Right lobe of liver (tissue), 6 donors: Measurements from ENCODE around the gene TMEM240. TPM values are rescaled to one million over a fixed set of nuclear protein-coding genes. Genes with fewer than 3 reads are reported as not detected.
"Not testable (repeated sequence)": the region's sequence is repeated elsewhere in the genome, so short reads cannot be mapped to it uniquely, and the experiment has no call there.

Experiments used
- ATAC-seq, 4 donors: fragments of 200-7000 bp; cut with Tn5 transposase; one replicate each; pipeline ENCODE4 v1.9.1; 2020; ENCODE audit warnings: mild to moderate bottlenecking in 4 of 4, moderate library complexity in 4 of 4
- DNase-seq, 3 donors: peaks; one replicate each; pipeline ENCODE4 v3.0.0-alpha.2; 2020
- H3K27ac ChIP-seq, 3 donors: fragments of 200-600 bp; one replicate each; pipeline ENCODE4 v1.8.0; 2022
- H3K27me3 ChIP-seq, 2 donors: fragments of 200-600 bp; one replicate each; pipeline ENCODE4 v1.8.0; 2022
- H3K36me3 ChIP-seq, 4 donors: fragments of 200-600 bp; sonication (generic) in 1 of 4; one replicate each; pipeline versions ENCODE4 v1.5.1 to v1.8.0; 2017 to 2022; ENCODE audit warnings: control low read depth in 1 of 4
- H3K4me1 ChIP-seq, 4 donors: fragments of 200-600 bp; sonication (generic) in 1 of 4; one replicate each; pipeline versions ENCODE4 v1.5.1 to v1.8.0; 2017 to 2022; ENCODE audit warnings: control low read depth in 1 of 4
- H3K4me3 ChIP-seq, 3 donors: fragments of 200-600 bp; one replicate each; pipeline ENCODE4 v1.8.0; 2022
- H3K9me3 ChIP-seq, 4 donors: fragments of 200-600 bp; sonication (generic) in 1 of 4; one replicate each; pipeline versions ENCODE4 v1.5.1 to v1.8.0; 2017 to 2022; ENCODE audit warnings: control low read depth in 1 of 4
- POLR2A ChIP-seq: fragments of 450-650 bp; IDR thresholded peaks from one replicate; pipeline ENCODE4 v1.6.1; 2017; ENCODE audit warnings: antibody characterized with exemption, mild to moderate bottlenecking
- WGBS: methylation state at CpG from one replicate; pipeline ENCODE4 v1.1.6; 2018; ENCODE audit warnings: low coverage, low lambda C conversion rate; ENCODE audit not compliant: insufficient coverage; ENCODE audit errors: missing lambda C conversion rate; 5-methylcytosine and 5-hydroxymethylcytosine counted together
- intact Hi-C, 2 donors: fragments of 100-400 bp; cut with DNase I; formaldehyde crosslinking; loops; one replicate each; pipeline versions ENCODE4 v1.11.2 to v1.14.1; 2022
- total RNA-seq, 6 experiments: library from RNA; depleted of rRNA in 2 of 6; stranded (reverse); fragments of >200 nt in 2 of 6; fragmentation: NEBNext Ultra II Directional in 3 of 6; extraction: Animal tissue kit (Norgen Biotek cat#: 25700) in 3 of 6; gene quantifications; one replicate each; pipeline versions ENCODE4 v1.1.0 to v1.2.4, GENCODE V29; 2016 to 2023
- TF ChIP-seq, protein P1 (sequence below), 4 donors: fragments of 200-600 bp in 3 of 4; fragments of 450-650 bp in 1 of 4; IDR thresholded peaks; one replicate each; pipeline versions ENCODE4 v1.5.1 to v1.8.0; 2016 to 2022; ENCODE audit warnings: antibody characterized with exemption in 4 of 4, mild to moderate bottlenecking in 2 of 4
- donor health status: DM: no; HTN: yes; CAD: no.
- donor health status: DM: no; HTN: no; CAD: no.
- donor health status: DM: no; HTN: no; CAD: no.
- donor health status: DM: no; HTN: yes; CAD: no.
- donor health status: DM: no; HTN: yes; CAD: no.

The TMEM240 gene
- total RNA-seq, 6 experiments from 2014 or later = 0.40 TPM; not detected in 5

- WGBS = 100% methylated on average over 1 of the region's 15 CpGs
- no peak for DNase-seq
Measured at GRCh38 chr1:1536938-1537546, 3.4 kb downstream of the TMEM240 start.

DNA sequence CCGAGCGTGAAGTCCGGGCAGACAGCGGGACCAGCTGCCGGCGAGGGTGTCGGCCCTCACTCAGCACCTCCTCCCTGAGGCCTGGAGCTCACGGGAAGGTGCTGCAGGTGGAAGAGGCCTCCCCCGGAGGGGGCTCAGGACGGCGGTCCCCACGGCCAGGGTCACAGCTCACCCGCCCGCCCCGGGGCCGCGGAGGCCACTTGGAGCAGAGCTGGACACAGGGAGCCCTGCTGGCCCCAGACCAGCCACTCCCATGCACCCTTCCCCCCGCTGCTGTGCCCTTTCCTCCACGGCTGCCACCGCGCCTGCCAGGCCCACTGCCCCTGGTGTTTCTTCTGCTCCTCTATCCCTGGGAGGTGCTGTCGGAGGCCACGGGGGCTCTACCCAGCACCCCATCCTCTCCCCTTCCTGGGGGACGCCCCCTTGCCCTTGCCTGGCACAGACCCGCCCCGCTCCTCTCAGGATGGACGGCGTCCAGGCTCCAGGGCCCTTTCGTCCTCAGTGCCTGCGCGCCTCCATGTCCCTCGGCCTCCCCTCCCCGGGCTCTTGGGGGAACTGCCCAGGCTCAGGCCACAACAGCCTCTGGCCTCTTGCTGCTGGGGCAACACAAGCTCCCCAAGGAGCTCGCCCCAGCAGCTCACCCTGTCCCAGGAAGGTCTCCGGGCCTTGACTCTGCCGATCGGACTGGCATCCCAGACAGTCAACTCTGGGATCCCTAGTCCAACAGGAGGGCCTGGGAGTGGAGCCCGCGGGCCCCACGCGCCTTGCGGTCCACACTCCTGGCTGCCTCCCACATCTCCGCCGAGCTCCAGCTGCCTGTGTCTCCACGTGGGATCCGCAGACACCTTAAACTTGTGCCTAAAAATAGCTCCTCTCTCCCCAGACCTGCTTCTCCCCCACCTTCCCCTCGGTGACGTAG, 4.1 kb downstream of the TMEM240 start:
- no peaks in the 10 kb centered on the region for H3K27me3 ChIP-seq
- no peak overlapping the region for H3K4me3 ChIP-seq
- H3K27ac ChIP-seq = no peak overlapping the region
- 55% methylated on average over 4 of the region's 48 CpGs for WGBS
- no peaks in the 10 kb centered on the region for H3K9me3 ChIP-seq
- TF ChIP-seq, protein P1, sequence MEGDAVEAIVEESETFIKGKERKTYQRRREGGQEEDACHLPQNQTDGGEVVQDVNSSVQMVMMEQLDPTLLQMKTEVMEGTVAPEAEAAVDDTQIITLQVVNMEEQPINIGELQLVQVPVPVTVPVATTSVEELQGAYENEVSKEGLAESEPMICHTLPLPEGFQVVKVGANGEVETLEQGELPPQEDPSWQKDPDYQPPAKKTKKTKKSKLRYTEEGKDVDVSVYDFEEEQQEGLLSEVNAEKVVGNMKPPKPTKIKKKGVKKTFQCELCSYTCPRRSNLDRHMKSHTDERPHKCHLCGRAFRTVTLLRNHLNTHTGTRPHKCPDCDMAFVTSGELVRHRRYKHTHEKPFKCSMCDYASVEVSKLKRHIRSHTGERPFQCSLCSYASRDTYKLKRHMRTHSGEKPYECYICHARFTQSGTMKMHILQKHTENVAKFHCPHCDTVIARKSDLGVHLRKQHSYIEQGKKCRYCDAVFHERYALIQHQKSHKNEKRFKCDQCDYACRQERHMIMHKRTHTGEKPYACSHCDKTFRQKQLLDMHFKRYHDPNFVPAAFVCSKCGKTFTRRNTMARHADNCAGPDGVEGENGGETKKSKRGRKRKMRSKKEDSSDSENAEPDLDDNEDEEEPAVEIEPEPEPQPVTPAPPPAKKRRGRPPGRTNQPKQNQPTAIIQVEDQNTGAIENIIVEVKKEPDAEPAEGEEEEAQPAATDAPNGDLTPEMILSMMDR (IDR thresholded peaks at IDR 0.05) = no peak
- TF ChIP-seq POLR2A = no peak
- no peak for ATAC-seq
- H3K36me3 ChIP-seq = peaks cover 0 to under 1% (median 0%) of the 10 kb centered on the region in 4 donors
- DNase-seq = no peak
- intact Hi-C loops = no loop called here
- H3K4me1 ChIP-seq = peaks cover 0 to 5% (median 0%) of the 10 kb centered on the region in 4 donors

More at GRCh38 chr1:1536938-1537546, 3.4 kb downstream of the TMEM240 start:
- no peak for TF ChIP-seq POLR2A
- TF ChIP-seq, protein P1 (IDR thresholded peaks at IDR 0.05) = no peak
- Histone ChIP-seq H3K4me3 (no peak overlapping the region), H3K36me3 (peaks cover 0 to 7% (median 0%) of the 10 kb centered on the region in 4 donors), H3K9me3 (no peaks in the 10 kb centered on the region), H3K27me3 (no peaks in the 10 kb centered on the region), H3K4me1 (peaks cover 0 to 5% (median 0%) of the 10 kb centered on the region in 4 donors), H3K27ac (no peak overlapping the region)
- intact Hi-C loops = no loop called here
- ATAC-seq = no peak

GRCh38 chr1:1535201-1536018, 5.0 kb downstream of the TMEM240 start:
- DNase-seq = peak in 1 of 3 donors; percentile 51
- 91% methylated on average over 20 of the region's 66 CpGs for WGBS
- no peak for TF ChIP-seq POLR2A
- TF ChIP-seq, protein P1 (IDR thresholded peaks at IDR 0.05) = no peak
- Histone ChIP-seq H3K4me3 (no peak overlapping the region), H3K9me3 (no peaks in the 10 kb centered on the region), H3K36me3 (no peaks in the 10 kb centered on the region), H3K27ac (no peak overlapping the region), H3K4me1 (no peaks in the 10 kb centered on the region), H3K27me3 (no peaks in the 10 kb centered on the region)
- no peak for ATAC-seq
- intact Hi-C loops = no loop called here

- Histone ChIP-seq H3K4me1 (no peaks in the 10 kb centered on the region), H3K4me3 (no peak overlapping the region), H3K9me3 (no peaks in the 10 kb centered on the region), H3K36me3 (peaks cover 0 to under 1% (median 0%) of the 10 kb centered on the region in 4 donors), H3K27ac (no peak overlapping the region), H3K27me3 (no peaks in the 10 kb centered on the region)
- intact Hi-C loops = no loop called here
- no peak for ATAC-seq
- no peak for DNase-seq
- no peak for TF ChIP-seq POLR2A
- TF ChIP-seq, protein P1 (IDR thresholded peaks at IDR 0.05) = no peak
- WGBS = 87% methylated on average over 3 of the region's 31 CpGs
Measured at GRCh38 chr1:1534401-1535154, 5.8 kb downstream of the TMEM240 start.

- H3K27ac ChIP-seq, DNase-seq, ATAC-seq, H3K4me1 ChIP-seq, intact Hi-C loops, H3K9me3 ChIP-seq, H3K4me3 ChIP-seq, H3K36me3 ChIP-seq, H3K27me3 ChIP-seq: not testable (repeated sequence)
- WGBS = no CpG with 5 or more reads among the region's 18 CpGs
Measured at GRCh38 chr1:1533894-1534291, 6.5 kb downstream of the TMEM240 start.

DNA sequence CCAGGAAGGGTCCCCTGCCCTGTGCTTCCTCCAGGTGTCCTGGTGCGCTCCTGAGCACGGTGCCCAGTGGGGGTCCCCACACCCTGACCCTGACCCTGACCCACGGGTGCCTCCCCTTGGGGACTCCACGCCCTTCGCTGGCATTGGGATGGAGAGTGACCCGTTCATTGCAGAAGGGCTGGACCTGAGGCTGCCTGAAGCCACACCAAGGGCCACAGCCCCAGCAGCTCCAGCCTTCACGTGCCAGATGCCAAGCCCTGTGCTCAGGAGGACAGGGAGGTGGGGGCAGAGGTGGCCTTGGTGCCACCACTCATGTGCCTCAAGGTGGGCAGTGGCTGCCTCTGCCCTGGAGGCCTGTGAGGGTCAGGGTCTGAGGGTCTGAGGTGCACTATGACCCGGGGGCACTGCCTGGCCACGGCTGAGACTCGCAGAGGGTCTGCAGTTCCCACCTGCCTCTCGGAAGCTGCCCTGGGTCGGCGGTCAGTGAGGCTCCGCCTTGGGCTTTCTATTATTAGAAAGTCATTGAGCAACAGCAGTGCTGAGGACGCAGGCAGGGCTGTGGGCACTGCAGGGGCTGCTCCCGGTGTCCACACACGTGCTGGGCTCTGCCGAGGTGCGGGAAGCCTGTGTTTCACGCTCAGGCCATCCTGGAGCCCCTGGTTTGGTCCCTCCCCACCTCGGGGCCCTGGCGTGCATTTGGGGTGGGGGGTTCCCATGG, 7.1 kb downstream of the TMEM240 start:
- WGBS = no CpG with 5 or more reads among the region's 22 CpGs
- peak in 3 of 4 donors; percentile 14 to 34 (median 26) for ATAC-seq

More for the DNA sequence above, 7.1 kb downstream of the TMEM240 start:
- H3K4me3 ChIP-seq, H3K27me3 ChIP-seq, H3K36me3 ChIP-seq, intact Hi-C loops, H3K4me1 ChIP-seq, DNase-seq, H3K27ac ChIP-seq, H3K9me3 ChIP-seq: not testable (repeated sequence)
